Mesodermal cell (in vitro differentiated cells): ENCODE results near the gene PDE3A.

Experiments
- H3K27ac ChIP-seq: 2 replicates; pipeline ENCODE4 v1.7.0; 2013; ENCODE audit warnings: mild to moderate bottlenecking, low read depth, low read length, moderate library complexity; ENCODE audit not compliant: severe bottlenecking
- H3K36me3 ChIP-seq: 2 replicates; pipeline ENCODE4 v1.7.1; 2013; ENCODE audit warnings: mild to moderate bottlenecking, low read length, moderate library complexity; ENCODE audit not compliant: control insufficient read depth, insufficient read depth
- H3K4me1 ChIP-seq: one replicate; pipeline ENCODE4 v1.7.1; 2013; ENCODE audit warnings: mild to moderate bottlenecking, low read length; ENCODE audit not compliant: insufficient read depth, control insufficient read depth, poor library complexity, severe bottlenecking
- H3K4me3 ChIP-seq: 2 replicates; pipeline ENCODE4 v1.7.0; 2013; ENCODE audit warnings: low read length, control low read depth, mild to moderate bottlenecking; ENCODE audit not compliant: insufficient read depth, poor library complexity, severe bottlenecking; ENCODE audit errors: extremely low read depth
- H3K9me3 ChIP-seq: 2 replicates; pipeline ENCODE4 v1.7.1; 2013; ENCODE audit warnings: mild to moderate bottlenecking, low read length, moderate library complexity; ENCODE audit not compliant: control insufficient read depth
- WGBS, 2 experiments: methylation state at CpG; one replicate each; pipeline ENCODE4 v1.1.5; 2013; ENCODE audit warnings: missing lambda C conversion rate in 2 of 2; ENCODE audit not compliant: insufficient coverage in 2 of 2; 5-methylcytosine and 5-hydroxymethylcytosine counted together

Gene PDE3A

GRCh38 chr12:20572451-20572850 lies 204.1 kb downstream of the PDE3A start:
- Histone ChIP-seq H3K4me3 (no peak overlapping the region), H3K4me1 (no peaks in the 10 kb centered on the region), H3K27ac (no peak overlapping the region), H3K36me3 (no peaks in the 10 kb centered on the region), H3K9me3 (no peaks in the 10 kb centered on the region)
- no CpG with 5 or more reads among the region's 5 CpGs for WGBS, 2 experiments

DNA sequence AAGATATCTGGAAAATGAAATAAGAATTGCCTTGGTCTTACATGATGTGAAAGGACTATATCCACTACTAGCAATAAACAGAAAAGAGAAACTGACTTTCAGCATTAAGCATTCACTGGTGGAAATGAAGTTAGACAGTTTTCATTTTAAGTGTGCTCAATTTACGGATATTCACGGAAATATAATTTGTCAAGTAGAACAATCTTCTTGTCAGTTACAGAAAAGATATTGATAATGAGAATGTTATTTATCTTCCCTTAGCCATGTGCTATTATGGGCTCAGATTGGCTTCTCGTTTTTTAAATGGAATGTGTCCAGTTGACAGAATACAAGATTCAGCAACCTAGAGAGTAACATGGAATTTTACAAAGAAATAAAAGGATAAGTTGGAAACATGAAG lies 208.2 kb downstream of the PDE3A start:
- WGBS, 2 experiments = 90 to 100% methylated on average over 2 of the region's 3 CpGs
- Histone ChIP-seq H3K4me1 (no peaks in the 10 kb centered on the region), H3K27ac (no peak overlapping the region), H3K9me3 (no peaks in the 10 kb centered on the region), H3K4me3 (no peak overlapping the region), H3K36me3 (no peaks in the 10 kb centered on the region)

DNA sequence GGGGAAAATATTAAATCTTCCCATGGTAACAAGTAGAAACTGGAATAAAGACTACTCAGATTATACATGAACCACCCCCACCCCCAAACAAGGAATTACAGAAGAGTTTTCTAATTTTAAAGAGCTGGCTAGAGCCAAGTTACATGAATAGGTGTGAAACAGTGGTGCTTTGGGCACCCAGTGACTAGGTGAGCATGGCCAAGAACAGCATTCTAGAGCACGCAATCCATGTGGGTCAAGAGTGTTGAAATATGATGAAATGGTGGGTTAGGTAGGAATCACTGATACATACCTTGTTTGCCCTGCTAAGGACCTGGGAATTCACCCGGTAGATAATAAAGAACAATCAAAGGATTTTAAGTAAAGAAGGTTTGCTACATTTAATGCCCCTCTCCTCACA lies 208.7 kb downstream of the PDE3A start:
- no peaks in the 10 kb centered on the region for H3K9me3 ChIP-seq
- no peak overlapping the region for H3K27ac ChIP-seq
- H3K4me1 ChIP-seq = no peaks in the 10 kb centered on the region
- H3K4me3 ChIP-seq = no peak overlapping the region
- 83 to 100% methylated on average over 1 of the region's 2 CpGs for WGBS, 2 experiments
- H3K36me3 ChIP-seq = no peaks in the 10 kb centered on the region

GRCh38 chr12:20578142-20578541 lies 209.8 kb downstream of the PDE3A start:
- Histone ChIP-seq H3K9me3 (no peaks in the 10 kb centered on the region), H3K36me3 (no peaks in the 10 kb centered on the region), H3K4me3 (no peak overlapping the region), H3K27ac (no peak overlapping the region), H3K4me1 (no peaks in the 10 kb centered on the region)
- 100% methylated on average over 3 of the region's 7 CpGs; no CpG with 5 or more reads in 1 of the 2 experiments for WGBS, 2 experiments

GRCh38 chr12:20585055-20585625 lies 216.8 kb downstream of the PDE3A start:
- Histone ChIP-seq H3K36me3 (no peaks in the 10 kb centered on the region), H3K4me3 (no peak overlapping the region), H3K27ac (no peak overlapping the region), H3K4me1 (no peaks in the 10 kb centered on the region), H3K9me3 (no peaks in the 10 kb centered on the region)
- WGBS, 2 experiments = 100% methylated on average over 1 of the region's 3 CpGs; no CpG with 5 or more reads in 1 of the 2 experiments

DNA sequence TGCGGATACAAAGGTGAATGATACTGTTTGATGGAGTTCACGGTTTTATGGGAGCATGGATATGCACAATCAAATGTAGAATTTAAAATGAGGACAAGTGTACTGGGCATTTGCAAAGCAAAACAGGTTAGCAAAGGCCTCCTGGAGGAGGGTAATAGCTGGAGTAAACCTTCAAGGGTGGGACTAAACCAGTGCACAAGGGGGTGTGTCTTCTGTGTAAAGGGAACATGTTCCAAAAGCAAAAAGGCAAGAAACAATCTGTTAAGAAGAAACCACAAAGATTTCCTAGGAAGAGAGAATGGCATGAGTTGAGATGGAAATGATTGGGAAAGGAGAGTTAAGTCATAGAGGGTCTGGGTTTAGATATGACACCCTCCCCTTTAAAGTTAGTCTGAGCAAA lies 217.6 kb downstream of the PDE3A start:
- Histone ChIP-seq H3K36me3 (no peaks in the 10 kb centered on the region), H3K9me3 (no peaks in the 10 kb centered on the region), H3K4me3 (no peak overlapping the region), H3K27ac (no peak overlapping the region), H3K4me1 (no peaks in the 10 kb centered on the region)
- 75% methylated on average over 1 of the region's 2 CpGs; no CpG with 5 or more reads in 1 of the 2 experiments for WGBS, 2 experiments

DNA sequence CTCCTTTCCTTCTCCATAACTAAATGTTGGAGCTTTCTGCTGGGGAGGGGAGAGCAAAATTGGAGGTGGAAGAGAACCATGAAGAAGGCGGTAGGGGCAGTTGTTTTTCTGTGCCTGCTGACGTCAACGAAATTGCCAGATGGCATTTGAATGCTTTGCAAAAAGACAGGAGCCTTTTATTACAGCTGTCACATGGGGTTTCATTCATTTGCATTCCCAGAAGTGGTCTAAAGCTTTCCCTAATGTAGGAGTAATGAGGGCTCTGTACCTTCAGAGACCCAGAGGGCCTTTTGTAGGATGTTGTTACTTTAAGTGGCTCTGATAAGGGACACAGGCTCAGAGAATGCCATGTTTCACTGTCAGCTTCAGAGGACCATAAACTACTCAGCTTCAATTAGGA lies 219.7 kb downstream of the PDE3A start:
- no peaks in the 10 kb centered on the region for H3K4me1 ChIP-seq
- 20 to 50% methylated on average over 1 to 3 of the region's 3 CpGs for WGBS, 2 experiments
- no peaks in the 10 kb centered on the region for H3K9me3 ChIP-seq
- peak overlapping the region; percentile 43 for H3K27ac ChIP-seq
- no peaks in the 10 kb centered on the region for H3K36me3 ChIP-seq
- no peak overlapping the region for H3K4me3 ChIP-seq

- Histone ChIP-seq H3K4me1 (no peaks in the 10 kb centered on the region), H3K36me3 (no peaks in the 10 kb centered on the region), H3K9me3 (no peaks in the 10 kb centered on the region), H3K27ac (no peak overlapping the region), H3K4me3 (no peak overlapping the region)
- 80 to 88% methylated on average over 1 to 3 of the region's 3 CpGs for WGBS, 2 experiments
Measured at GRCh38 chr12:20590570-20590969, 222.2 kb downstream of the PDE3A start.

GRCh38 chr12:20592556-20592955 lies 224.2 kb downstream of the PDE3A start:
- Histone ChIP-seq H3K27ac (no peak overlapping the region), H3K36me3 (no peaks in the 10 kb centered on the region), H3K9me3 (no peaks in the 10 kb centered on the region), H3K4me1 (no peaks in the 10 kb centered on the region), H3K4me3 (no peak overlapping the region)
- WGBS, 2 experiments = 50 to 100% methylated on average over 1 of the region's 2 CpGs

DNA sequence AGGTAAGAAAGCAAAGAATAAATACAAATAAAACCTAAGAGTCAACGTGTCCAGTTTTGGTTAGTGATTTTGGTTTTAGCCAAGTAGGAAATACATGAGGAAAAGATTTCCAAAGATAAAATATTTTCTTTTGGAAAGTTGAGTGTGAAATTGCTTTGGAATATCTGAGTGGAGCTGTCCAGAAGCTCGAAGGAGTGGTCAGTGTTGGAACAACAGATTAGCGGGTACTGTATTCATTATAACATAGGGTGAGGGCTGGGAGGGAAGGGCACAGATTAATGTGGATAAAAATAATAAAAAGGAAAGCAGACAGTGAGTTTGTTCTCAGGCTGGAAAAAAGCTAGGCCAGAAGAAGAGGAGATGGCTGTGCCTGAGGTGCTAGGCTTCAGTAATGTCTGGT lies 225.3 kb downstream of the PDE3A start:
- no peak overlapping the region for H3K4me3 ChIP-seq
- no peaks in the 10 kb centered on the region for H3K36me3 ChIP-seq
- H3K4me1 ChIP-seq = no peaks in the 10 kb centered on the region
- WGBS, 2 experiments = 88 to 100% methylated on average over 2 of the region's 3 CpGs
- H3K9me3 ChIP-seq = no peaks in the 10 kb centered on the region
- no peak overlapping the region for H3K27ac ChIP-seq

DNA sequence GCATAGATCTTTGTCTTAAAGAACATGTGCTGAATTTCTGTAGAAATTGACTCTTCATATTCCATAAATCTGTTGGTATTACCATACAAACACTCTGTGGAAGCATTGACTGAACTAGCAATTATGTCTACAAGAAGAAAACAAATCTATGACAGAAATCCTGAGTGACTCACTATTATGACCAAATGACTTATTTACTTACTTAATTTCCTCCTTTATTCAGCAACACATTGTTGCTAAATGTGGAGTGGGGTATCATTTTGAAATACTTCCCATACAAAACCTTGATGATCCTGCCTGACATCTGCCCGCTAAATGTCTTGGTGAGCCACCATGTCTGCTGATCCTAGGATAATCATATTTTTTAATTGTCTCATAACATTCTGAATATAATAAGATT lies 227.7 kb downstream of the PDE3A start:
- H3K36me3 ChIP-seq = no peaks in the 10 kb centered on the region
- H3K27ac ChIP-seq = no peak overlapping the region
- H3K4me1 ChIP-seq = no peaks in the 10 kb centered on the region
- no peaks in the 10 kb centered on the region for H3K9me3 ChIP-seq
- no CpG with 5 or more reads among the region's 1 CpG for WGBS, 2 experiments
- no peak overlapping the region for H3K4me3 ChIP-seq
